Astrocyte of the cerebellum (primary cell): ENCODE data around the gene VTI1A.

Source experiments
- DNase-seq: peaks from one replicate; pipeline ENCODE4 v3.0.0-alpha.2; 2011; ENCODE audit warnings: low read depth
- H3K4me3 ChIP-seq: 2 replicates; pipeline ENCODE4 v1.5.1; 2011; ENCODE audit warnings: mild to moderate bottlenecking, low read depth, low read length, moderate library complexity
- CTCF ChIP-seq: IDR thresholded peaks from 2 replicates; pipeline ENCODE4 v1.5.1; 2012; ENCODE audit warnings: low read length, low read depth, moderate library complexity, mild to moderate bottlenecking; ENCODE audit errors: missing control alignments
- in situ Hi-C: cut with HindIII; loops from 2 replicates; pipeline ENCODE4 v1.10.0; 2017; ENCODE audit warnings: low sequenced_read_pairs

VTI1A gene

GRCh38 chr10:112827951-112828350, 380.9 kb downstream of the VTI1A start:
- no peak for TF ChIP-seq CTCF
- no peak for DNase-seq
- in situ Hi-C loops, result no loop called here
- no peak overlapping the region for H3K4me3 ChIP-seq

GRCh38 chr10:112831859-112832258, 384.8 kb downstream of the VTI1A start:
- no peak for DNase-seq
- no peak for TF ChIP-seq CTCF
- no peak overlapping the region for H3K4me3 ChIP-seq
- in situ Hi-C loops, result no loop called here

GRCh38 chr10:112832361-112832878, 385.4 kb downstream of the VTI1A start:
- DNase-seq, result peak; percentile 36
- no peak for TF ChIP-seq CTCF
- in situ Hi-C loops, result no loop called here
- no peak overlapping the region for H3K4me3 ChIP-seq

- no peak overlapping the region for H3K4me3 ChIP-seq
- DNase-seq, result no peak
- no peak for TF ChIP-seq CTCF
- in situ Hi-C loops, result no loop called here
Observed at GRCh38 chr10:112832959-112833358, 385.9 kb downstream of the VTI1A start.

- H3K4me3 ChIP-seq, result no peak overlapping the region
- DNase-seq, result no peak
- TF ChIP-seq CTCF, result no peak
- in situ Hi-C loops, result no loop called here
Observed at GRCh38 chr10:112834751-112835181, 387.8 kb downstream of the VTI1A start.

- no peak for DNase-seq
- TF ChIP-seq CTCF, result no peak
- H3K4me3 ChIP-seq, result no peak overlapping the region
- in situ Hi-C loops, result no loop called here
Observed at GRCh38 chr10:112835217-112835715, 388.3 kb downstream of the VTI1A start.
